ENCODE measurements around the gene RFC4.

The RFC4 gene

DNA sequence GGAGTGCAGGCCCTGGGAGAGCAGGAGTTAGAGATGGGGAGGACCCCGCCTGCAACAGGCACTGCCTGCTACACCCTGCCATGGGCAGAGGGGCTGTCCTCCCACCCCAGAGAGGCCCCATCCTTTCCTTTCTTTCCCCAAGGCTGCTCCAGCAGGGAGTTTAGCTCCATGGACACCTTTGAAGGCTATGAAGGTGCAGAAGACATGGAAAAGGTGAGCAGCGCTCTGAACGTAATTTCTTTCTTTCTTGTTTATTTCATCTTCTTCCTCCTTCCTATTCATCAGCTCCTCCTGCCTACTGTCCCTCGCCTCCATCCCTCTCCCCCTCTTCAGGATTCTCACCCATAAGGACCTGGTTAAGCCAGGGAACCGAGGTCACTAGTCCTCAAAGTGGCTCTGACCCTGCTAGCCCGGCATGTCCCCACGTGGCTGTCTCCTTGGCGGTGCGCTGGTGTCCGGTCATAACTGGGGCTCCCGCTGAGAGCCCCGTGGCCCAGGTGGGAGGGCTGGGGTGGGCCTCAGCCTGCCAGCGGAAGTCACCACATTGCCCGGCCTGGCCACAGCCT lies 20.2 kb upstream of the RFC4 start:
- Histone ChIP-seq H3K27me3 (ENCODE audit: insufficient read depth, low read length, poor library complexity) (peaks cover 35% of the 10 kb centered on the region), H3K4me3 (ENCODE audit: low read depth in 1 of 2, low read length in 2 of 2) (peak overlapping the region in 1 of 2 experiments; percentile 57; a peak in 2 of 4 replicates), H4K20me1 (ENCODE audit: insufficient read depth, low read length) (no peaks in the 10 kb centered on the region; the same call in 1 of the 2 replicates), H2AFZ (ENCODE audit: low read depth, low read length) (no peak overlapping the region), H3K9me3 (ENCODE audit: insufficient read depth, low read length, severe bottlenecking) (no peaks in the 10 kb centered on the region), H3K79me2 (ENCODE audit: insufficient read depth, low read length) (no peaks in the 10 kb centered on the region), H3K27ac (ENCODE audit: low read length) (no peak overlapping the region), H3K4me2 (ENCODE audit: insufficient read depth, low read length) (peak overlapping the region; percentile 77), H3K4me1 (ENCODE audit: insufficient read depth, low read length) (peaks cover 16% of the 10 kb centered on the region), H3K9ac (ENCODE audit: low read depth, low read length) (peak overlapping the region; percentile 69; the same call in 1 of the 2 replicates), H3K36me3 (ENCODE audit: insufficient read depth, low read length) (no peaks in the 10 kb centered on the region)
- TF ChIP-seq EZH2 (IDR thresholded peaks at IDR 0.05; ENCODE audit: borderline replicate concordance, low read depth, low read length, severe bottlenecking) = no peak
- TF ChIP-seq, protein P1, sequence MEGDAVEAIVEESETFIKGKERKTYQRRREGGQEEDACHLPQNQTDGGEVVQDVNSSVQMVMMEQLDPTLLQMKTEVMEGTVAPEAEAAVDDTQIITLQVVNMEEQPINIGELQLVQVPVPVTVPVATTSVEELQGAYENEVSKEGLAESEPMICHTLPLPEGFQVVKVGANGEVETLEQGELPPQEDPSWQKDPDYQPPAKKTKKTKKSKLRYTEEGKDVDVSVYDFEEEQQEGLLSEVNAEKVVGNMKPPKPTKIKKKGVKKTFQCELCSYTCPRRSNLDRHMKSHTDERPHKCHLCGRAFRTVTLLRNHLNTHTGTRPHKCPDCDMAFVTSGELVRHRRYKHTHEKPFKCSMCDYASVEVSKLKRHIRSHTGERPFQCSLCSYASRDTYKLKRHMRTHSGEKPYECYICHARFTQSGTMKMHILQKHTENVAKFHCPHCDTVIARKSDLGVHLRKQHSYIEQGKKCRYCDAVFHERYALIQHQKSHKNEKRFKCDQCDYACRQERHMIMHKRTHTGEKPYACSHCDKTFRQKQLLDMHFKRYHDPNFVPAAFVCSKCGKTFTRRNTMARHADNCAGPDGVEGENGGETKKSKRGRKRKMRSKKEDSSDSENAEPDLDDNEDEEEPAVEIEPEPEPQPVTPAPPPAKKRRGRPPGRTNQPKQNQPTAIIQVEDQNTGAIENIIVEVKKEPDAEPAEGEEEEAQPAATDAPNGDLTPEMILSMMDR (IDR thresholded peaks at IDR 0.05; ENCODE audit: borderline replicate concordance, extremely low read depth, low read length, poor library complexity, severe bottlenecking) = no peak
- ATAC-seq (ENCODE audit: insufficient read depth, low read depth) (0 out of 3 replicates have a peak, but pooled peaks have one; percentile 4), DNase-seq (no peak)

GRCh38 chr3:186825872-186826409 lies 19.7 kb upstream of the RFC4 start:
- H3K27ac ChIP-seq (ENCODE audit: low read length) = no peak overlapping the region
- no peak for DNase-seq
- peaks cover 34% of the 10 kb centered on the region for H3K27me3 ChIP-seq (ENCODE audit: insufficient read depth, low read length, poor library complexity)
- peaks cover 16% of the 10 kb centered on the region for H3K4me1 ChIP-seq (ENCODE audit: insufficient read depth, low read length)
- no peak overlapping the region for H3K4me3 ChIP-seq (ENCODE audit: low read depth in 1 of 2, low read length in 2 of 2)
- no peaks in the 10 kb centered on the region for H3K9me3 ChIP-seq (ENCODE audit: insufficient read depth, low read length, severe bottlenecking)
- H3K9ac ChIP-seq (ENCODE audit: low read depth, low read length) = no peak overlapping the region
- no peak for ATAC-seq (ENCODE audit: insufficient read depth, low read depth)
- no peaks in the 10 kb centered on the region; the same call in 1 of the 2 replicates for H4K20me1 ChIP-seq (ENCODE audit: insufficient read depth, low read length)
- H3K36me3 ChIP-seq (ENCODE audit: insufficient read depth, low read length) = no peaks in the 10 kb centered on the region
- no peaks in the 10 kb centered on the region for H3K79me2 ChIP-seq (ENCODE audit: insufficient read depth, low read length)
- peak overlapping the region; percentile 77; the same call in 1 of the 2 replicates for H3K4me2 ChIP-seq (ENCODE audit: insufficient read depth, low read length)
- no peak for TF ChIP-seq EZH2 (IDR thresholded peaks at IDR 0.05; ENCODE audit: borderline replicate concordance, low read depth, low read length, severe bottlenecking)
- TF ChIP-seq, protein P1 (IDR thresholded peaks at IDR 0.05; ENCODE audit: borderline replicate concordance, extremely low read depth, low read length, poor library complexity, severe bottlenecking) = no peak
- H2AFZ ChIP-seq (ENCODE audit: low read depth, low read length) = no peak overlapping the region

DNA sequence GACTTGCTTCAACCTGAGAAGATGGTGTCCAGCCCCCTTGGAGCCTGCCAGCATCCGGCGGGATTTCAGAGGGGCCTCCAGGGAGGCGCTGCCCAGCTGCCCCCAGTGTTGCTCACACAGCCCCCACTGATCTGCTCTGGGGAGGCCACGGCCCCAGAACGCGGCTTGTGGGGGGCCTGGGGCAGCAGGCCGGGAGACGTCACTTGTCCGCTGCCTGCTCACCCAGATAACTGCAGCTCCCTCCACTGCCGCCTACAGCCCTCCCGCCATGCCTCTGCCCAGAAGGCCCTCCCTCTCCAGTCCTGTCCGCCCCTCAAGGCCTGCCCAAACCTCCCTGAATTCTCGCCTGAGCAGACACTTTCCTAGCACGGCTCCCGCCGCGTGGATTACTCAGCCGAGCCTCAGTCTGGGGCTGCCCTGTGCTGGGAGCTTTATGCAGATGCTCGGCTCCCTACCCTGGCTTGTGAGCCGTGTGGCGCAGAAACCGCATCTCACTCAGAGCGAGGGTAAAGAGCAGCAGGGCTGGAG lies 19.1 kb upstream of the RFC4 start:
- no peak for TF ChIP-seq EZH2 (IDR thresholded peaks at IDR 0.05; ENCODE audit: borderline replicate concordance, low read depth, low read length, severe bottlenecking)
- TF ChIP-seq, protein P1 (IDR thresholded peaks at IDR 0.05; ENCODE audit: borderline replicate concordance, extremely low read depth, low read length, poor library complexity, severe bottlenecking) = no peak
- Histone ChIP-seq H3K9ac (ENCODE audit: low read depth, low read length) (no peak overlapping the region), H2AFZ (ENCODE audit: low read depth, low read length) (no peak overlapping the region), H3K4me2 (ENCODE audit: insufficient read depth, low read length) (no peak overlapping the region), H3K27me3 (ENCODE audit: insufficient read depth, low read length, poor library complexity) (peaks cover 34% of the 10 kb centered on the region), H4K20me1 (ENCODE audit: insufficient read depth, low read length) (no peaks in the 10 kb centered on the region; the same call in 1 of the 2 replicates), H3K27ac (ENCODE audit: low read length) (no peak overlapping the region), H3K4me1 (ENCODE audit: insufficient read depth, low read length) (peaks cover 16% of the 10 kb centered on the region), H3K79me2 (ENCODE audit: insufficient read depth, low read length) (no peaks in the 10 kb centered on the region), H3K36me3 (ENCODE audit: insufficient read depth, low read length) (no peaks in the 10 kb centered on the region), H3K4me3 (ENCODE audit: low read depth in 1 of 2, low read length in 2 of 2) (no peak overlapping the region), H3K9me3 (ENCODE audit: insufficient read depth, low read length, severe bottlenecking) (no peaks in the 10 kb centered on the region)
- no peak for DNase-seq
- ATAC-seq (ENCODE audit: insufficient read depth, low read depth) = no peak

Data from DND-41 (cell line).